SU-DHL-6 (cell line): ENCODE measurements around the gene TRAPPC5.

Source experiments
- H2AFZ ChIP-seq: fragments of 200-600 bp; sonication (generic); 2 replicates; pipeline ENCODE4 v1.6.1; 2014; ENCODE audit warnings: low read depth, mild to moderate bottlenecking, moderate library complexity, mixed read lengths, antibody characterized with exemption, low read length; ENCODE audit not compliant: severe bottlenecking
- H3F3A ChIP-seq: fragments of 200-600 bp; shearing (Covaris generic); 2 replicates; pipeline ENCODE4 v1.6.0; 2016; ENCODE audit warnings: antibody characterized with exemption, mild to moderate bottlenecking; ENCODE audit not compliant: insufficient read depth
- H3K27ac ChIP-seq: fragments of 200-600 bp; sonication (generic); 2 replicates; pipeline ENCODE4 v1.5.1; 2016; ENCODE audit warnings: low read depth, mild to moderate bottlenecking, low read length, moderate library complexity, mixed read lengths
- H3K27me3 ChIP-seq: fragments of 200-600 bp; sonication (generic), shearing (Covaris generic); 2 replicates; pipeline ENCODE4 v1.6.0; 2014; ENCODE audit warnings: mild to moderate bottlenecking, low read length
- H3K36me3 ChIP-seq: fragments of 200-600 bp; sonication (generic); 2 replicates; pipeline ENCODE4 v1.6.1; 2014; ENCODE audit warnings: mild to moderate bottlenecking, low read length, mixed read lengths
- H3K4me2 ChIP-seq: fragments of 300-600, 200-600 bp; shearing (Covaris generic), sonication (generic); 2 replicates; pipeline ENCODE4 v1.6.0; 2014; ENCODE audit warnings: low read length, low read depth, mild to moderate bottlenecking; ENCODE audit not compliant: poor library complexity, severe bottlenecking
- H3K4me3 ChIP-seq: fragments of 200-600 bp; sonication (generic); 2 replicates; pipeline ENCODE4 v1.5.1; 2014; ENCODE audit warnings: antibody characterized with exemption, low read length, mild to moderate bottlenecking, mixed read lengths; ENCODE audit not compliant: insufficient read depth, poor library complexity, severe bottlenecking
- H3K79me2 ChIP-seq: fragments of 200-600 bp; sonication (generic); 2 replicates; pipeline ENCODE4 v1.6.1; 2014; ENCODE audit warnings: mild to moderate bottlenecking, low read length, moderate library complexity; ENCODE audit not compliant: insufficient read depth
- H3K9ac ChIP-seq: fragments of 200-600 bp; sonication (generic); 2 replicates; pipeline ENCODE4 v1.7.0; 2014; ENCODE audit warnings: mild to moderate bottlenecking, low read length
- H3K9me2 ChIP-seq: fragments of 200-600 bp; sonication (generic); replicated peaks from 2 replicates; pipeline ENCODE4 v1.6.1; 2014; ENCODE audit warnings: low read length; ENCODE audit not compliant: insufficient read depth
- H3K9me3 ChIP-seq: fragments of 200-600 bp; sonication (generic); 2 replicates; pipeline ENCODE4 v1.6.1; 2014; ENCODE audit warnings: low read length, mixed read lengths; ENCODE audit not compliant: insufficient read depth
- H4K20me1 ChIP-seq: fragments of 200-600 bp; sonication (generic); 2 replicates; pipeline ENCODE4 v1.6.1; 2014; ENCODE audit warnings: low read depth, mild to moderate bottlenecking, antibody characterized with exemption, low read length, moderate library complexity, mixed read lengths
- EZH2phosphoT487 ChIP-seq: fragments of 200-600 bp; sonication (generic), shearing (Covaris generic); conservative IDR thresholded peaks from 2 replicates; pipeline ENCODE4 v1.6.1; 2018; ENCODE audit warnings: mild to moderate bottlenecking, antibody characterized with exemption, low read length, moderate library complexity, mixed read lengths
- TF ChIP-seq, protein P1 (sequence below): fragments of 200-600 bp; sonication (generic); IDR thresholded peaks from one replicate; pipeline ENCODE4 v1.5.1; 2017; ENCODE audit warnings: antibody characterized with exemption, mild to moderate bottlenecking, low read length, moderate library complexity; ENCODE audit not compliant: insufficient read depth, poor library complexity, severe bottlenecking

Gene TRAPPC5

DNA sequence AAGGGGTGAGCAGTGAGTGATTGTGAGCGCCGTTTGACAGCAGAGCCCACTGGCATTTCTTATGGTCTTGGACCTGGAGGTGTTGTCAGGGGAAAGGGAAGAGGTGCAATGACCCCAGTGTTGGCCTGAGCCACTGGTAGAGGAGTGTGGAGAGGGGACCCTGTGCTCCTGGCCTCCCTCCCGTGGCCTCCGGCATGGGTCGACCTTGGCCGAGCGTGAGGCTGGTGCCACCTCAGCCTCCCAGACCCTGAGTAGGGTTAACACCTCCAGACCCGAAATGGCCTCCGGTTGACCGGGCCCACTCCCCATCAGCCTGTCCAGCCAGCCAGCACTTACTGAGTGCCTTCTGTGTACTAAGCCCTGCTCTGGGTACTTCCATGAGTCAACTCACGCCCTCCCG, 6.5 kb downstream of the TRAPPC5 start:
- Histone ChIP-seq H3K9me3 (no peaks in the 10 kb centered on the region), H3K36me3 (no peaks in the 10 kb centered on the region), H2AFZ (no peak overlapping the region), H3K27ac (no peak overlapping the region), H3F3A (no peaks in the 10 kb centered on the region), H3K27me3 (no peaks in the 10 kb centered on the region), H4K20me1 (no peaks in the 10 kb centered on the region; the same call in 1 of the 2 replicates), H3K4me2 (no peak overlapping the region), H3K79me2 (no peaks in the 10 kb centered on the region), H3K9me2 (no peaks in the 10 kb centered on the region), H3K9ac (no peak overlapping the region), H3K4me3 (no peak overlapping the region)
- no peak for TF ChIP-seq EZH2phosphoT487
- TF ChIP-seq, protein P1, sequence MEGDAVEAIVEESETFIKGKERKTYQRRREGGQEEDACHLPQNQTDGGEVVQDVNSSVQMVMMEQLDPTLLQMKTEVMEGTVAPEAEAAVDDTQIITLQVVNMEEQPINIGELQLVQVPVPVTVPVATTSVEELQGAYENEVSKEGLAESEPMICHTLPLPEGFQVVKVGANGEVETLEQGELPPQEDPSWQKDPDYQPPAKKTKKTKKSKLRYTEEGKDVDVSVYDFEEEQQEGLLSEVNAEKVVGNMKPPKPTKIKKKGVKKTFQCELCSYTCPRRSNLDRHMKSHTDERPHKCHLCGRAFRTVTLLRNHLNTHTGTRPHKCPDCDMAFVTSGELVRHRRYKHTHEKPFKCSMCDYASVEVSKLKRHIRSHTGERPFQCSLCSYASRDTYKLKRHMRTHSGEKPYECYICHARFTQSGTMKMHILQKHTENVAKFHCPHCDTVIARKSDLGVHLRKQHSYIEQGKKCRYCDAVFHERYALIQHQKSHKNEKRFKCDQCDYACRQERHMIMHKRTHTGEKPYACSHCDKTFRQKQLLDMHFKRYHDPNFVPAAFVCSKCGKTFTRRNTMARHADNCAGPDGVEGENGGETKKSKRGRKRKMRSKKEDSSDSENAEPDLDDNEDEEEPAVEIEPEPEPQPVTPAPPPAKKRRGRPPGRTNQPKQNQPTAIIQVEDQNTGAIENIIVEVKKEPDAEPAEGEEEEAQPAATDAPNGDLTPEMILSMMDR: no peak

DNA sequence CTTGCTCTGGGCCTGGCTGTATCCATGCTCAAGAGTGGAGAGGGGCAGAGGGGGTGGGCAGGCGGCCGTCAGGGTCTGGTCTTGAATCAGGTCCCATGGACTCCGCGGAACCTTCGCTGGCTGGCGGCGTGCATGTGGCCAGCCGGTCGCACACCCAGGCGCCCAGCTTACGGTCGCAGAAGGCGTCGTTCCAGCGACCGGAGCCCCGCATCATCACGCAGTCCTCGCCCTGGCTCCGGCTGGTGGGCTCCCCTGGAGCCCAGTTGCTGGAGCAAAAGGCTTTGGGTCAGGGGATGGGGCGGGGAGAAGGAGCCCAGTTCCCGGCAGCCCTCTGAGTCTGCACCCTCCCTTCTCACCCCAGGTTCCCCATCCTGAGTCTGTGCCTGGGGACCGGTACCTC, 8.5 kb downstream of the TRAPPC5 start:
- Histone ChIP-seq H3K9ac (no peak overlapping the region), H3K36me3 (no peaks in the 10 kb centered on the region), H3K79me2 (no peaks in the 10 kb centered on the region), H2AFZ (no peak overlapping the region), H4K20me1 (no peaks in the 10 kb centered on the region; the same call in 1 of the 2 replicates), H3K4me2 (no peak overlapping the region), H3K27me3 (no peaks in the 10 kb centered on the region), H3K27ac (no peak overlapping the region), H3F3A (no peaks in the 10 kb centered on the region), H3K9me2 (no peaks in the 10 kb centered on the region), H3K4me3 (no peak overlapping the region), H3K9me3 (no peaks in the 10 kb centered on the region)
- TF ChIP-seq, protein P1: no peak

DNA sequence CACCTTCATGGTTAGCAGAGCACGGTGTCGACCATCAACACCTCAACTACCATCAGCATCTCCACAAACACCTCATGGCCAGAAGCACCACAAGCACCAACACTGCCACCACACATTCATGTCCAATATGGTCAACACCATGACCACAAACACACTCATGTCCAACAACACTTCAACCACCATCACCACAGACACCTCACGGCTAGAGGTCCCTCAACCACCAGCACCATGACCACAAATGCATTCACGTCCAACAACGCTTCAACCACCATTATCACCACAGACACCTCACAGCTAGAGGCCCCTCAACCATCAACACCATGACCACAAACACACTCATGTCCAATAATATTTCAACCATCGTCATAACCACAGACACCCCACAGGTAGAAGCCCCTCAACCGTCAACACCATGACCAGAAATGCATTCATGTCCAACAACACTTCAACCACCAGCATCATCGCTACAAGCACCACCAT, 10.2 kb downstream of the TRAPPC5 start:
- Histone ChIP-seq H3K79me2 (no peaks in the 10 kb centered on the region), H3K9me3 (no peaks in the 10 kb centered on the region), H3F3A (no peaks in the 10 kb centered on the region), H2AFZ (no peak overlapping the region), H3K27me3 (no peaks in the 10 kb centered on the region), H3K27ac (no peak overlapping the region), H3K4me2 (no peak overlapping the region), H3K9me2 (no peaks in the 10 kb centered on the region), H4K20me1 (no peaks in the 10 kb centered on the region), H3K36me3 (no peaks in the 10 kb centered on the region), H3K4me3 (no peak overlapping the region), H3K9ac (no peak overlapping the region)
- TF ChIP-seq, protein P1: no peak
- no peak for TF ChIP-seq EZH2phosphoT487

DNA sequence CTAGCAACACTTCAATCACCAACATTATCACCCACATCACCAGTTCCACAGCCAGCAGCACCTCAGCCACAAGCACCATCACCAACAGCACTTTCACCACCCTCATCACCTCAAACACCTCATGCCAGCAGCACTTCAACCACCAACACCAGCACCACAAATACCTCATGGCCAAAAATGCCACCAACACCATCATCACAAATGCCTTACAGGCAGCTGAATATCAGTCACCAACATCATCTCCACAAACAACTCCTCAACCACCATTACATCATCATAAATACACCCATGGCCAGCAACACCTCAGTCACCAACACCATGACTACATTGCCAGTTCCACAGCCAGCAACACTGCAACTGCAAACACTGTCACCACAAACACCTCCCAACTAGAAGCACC, 10.9 kb downstream of the TRAPPC5 start:
- H3K9ac ChIP-seq: no peak overlapping the region
- H3K79me2 ChIP-seq: no peaks in the 10 kb centered on the region
- no peak overlapping the region for H3K4me3 ChIP-seq
- no peak overlapping the region for H2AFZ ChIP-seq
- H3K9me2 ChIP-seq: no peaks in the 10 kb centered on the region
- no peak overlapping the region for H3K4me2 ChIP-seq
- H3K36me3 ChIP-seq: no peaks in the 10 kb centered on the region
- H3K27ac ChIP-seq: no peak overlapping the region
- no peaks in the 10 kb centered on the region for H3F3A ChIP-seq
- no peaks in the 10 kb centered on the region for H4K20me1 ChIP-seq
- no peak for TF ChIP-seq EZH2phosphoT487
- TF ChIP-seq, protein P1: no peak
- H3K9me3 ChIP-seq: no peaks in the 10 kb centered on the region
- H3K27me3 ChIP-seq: no peaks in the 10 kb centered on the region
